H1 (cell line): ENCODE measurements around the gene ACTL7A. TPM values are rescaled to one million over a fixed set of nuclear protein-coding genes. Genes with fewer than 3 reads are reported as not detected.
A peak's percentile ranks its signal among the peaks of the same experiment; 100 is the strongest.

Experiments
- CTCF ChIA-PET: fragments of 300-600 bp; sonication (Branson Sonifier 250); formaldehyde crosslinking; loops from one replicate; lab custom pipeline; 2021; ENCODE audit not compliant: partially characterized antibody; lab: Charles Lee
- POLR2A ChIA-PET: fragments of 300-600 bp; sonication (Branson Sonifier 250); formaldehyde crosslinking; loops from one replicate; lab custom pipeline; 2021; ENCODE audit warnings: inconsistent platforms; ENCODE audit not compliant: partially characterized antibody; lab: Charles Lee
- DNase-seq, 2 experiments: peaks; one replicate each; pipeline versions ENCODE4 v3.0.0 to v3.0.0-alpha.2; 2010 to 2022; ENCODE audit warnings: low spot score in 2 of 2, low read depth in 1 of 2, mixed read lengths in 1 of 2
- FAIRE-seq: peaks from 2 replicates; lab custom pipeline; 2011; peaks lifted over from hg19 to GRCh38; lab: Jason Lieb, UNC
- H2AFZ ChIP-seq: 2 replicates; pipeline ENCODE4 v1.8.1; 2012; ENCODE audit warnings: low read length, inconsistent platforms
- H2AK5ac ChIP-seq: 2 replicates; pipeline ENCODE4 v1.6.1; 2013; ENCODE audit warnings: low read depth, low read length
- H2BK120ac ChIP-seq: replicated peaks from 2 replicates; pipeline ENCODE3; 2013; ENCODE audit warnings: low read depth, low read length, inconsistent platforms
- H2BK12ac ChIP-seq: 2 replicates; pipeline ENCODE4 v1.6.1; 2013; ENCODE audit warnings: low read depth, low read length
- H2BK15ac ChIP-seq: 2 replicates; pipeline ENCODE4 v1.6.1; 2013; ENCODE audit warnings: low read length
- H2BK20ac ChIP-seq: 2 replicates; pipeline ENCODE4 v1.6.1; 2013; ENCODE audit warnings: low read length
- H2BK5ac ChIP-seq: 2 replicates; pipeline ENCODE4 v1.6.1; 2013; ENCODE audit warnings: low read depth, low read length
- H3K14ac ChIP-seq: 2 replicates; pipeline ENCODE4 v1.6.1; 2013; ENCODE audit warnings: inconsistent platforms; ENCODE audit not compliant: insufficient read length
- H3K18ac ChIP-seq: 2 replicates; pipeline ENCODE4 v1.6.1; 2013; ENCODE audit warnings: low read length; ENCODE audit errors: extremely low read depth
- H3K23ac ChIP-seq: 2 replicates; pipeline ENCODE4 v1.6.1; 2013; ENCODE audit warnings: inconsistent platforms; ENCODE audit not compliant: insufficient read length
- H3K23me2 ChIP-seq: 2 replicates; pipeline ENCODE4 v1.6.1; 2013; ENCODE audit warnings: low read depth, low read length
- H3K27ac ChIP-seq: 2 replicates; pipeline ENCODE4 v1.6.1; 2011; ENCODE audit warnings: low read depth, low read length, inconsistent platforms
- H3K27me3 ChIP-seq, 4 experiments: replicated peaks in 1 of 4; 1 replicate in 1 of 4; 2 replicates in 3 of 4; pipeline versions ENCODE4 v1.6.1 to v1.8.1; 2011 to 2013; ENCODE audit warnings: low read length in 3 of 4, mild to moderate bottlenecking in 3 of 4, inconsistent platforms in 2 of 4, mixed read lengths in 2 of 4, moderate library complexity in 1 of 4; ENCODE audit not compliant: control insufficient read depth in 3 of 4, insufficient read depth in 3 of 4; ENCODE audit errors: extremely low read depth in 1 of 4
- H3K36me3 ChIP-seq, 4 experiments: 2 replicates each; pipeline versions ENCODE4 v1.6.1 to v1.8.1; 2011 to 2013; ENCODE audit warnings: mild to moderate bottlenecking in 4 of 4, low read length in 3 of 4, moderate library complexity in 2 of 4, control low read depth in 1 of 4, inconsistent platforms in 1 of 4; ENCODE audit not compliant: insufficient read depth in 4 of 4, control insufficient read depth in 2 of 4
- H3K4ac ChIP-seq: replicated peaks from 2 replicates; pipeline ENCODE3; 2013; ENCODE audit warnings: low read length, low read depth, mixed read lengths, inconsistent platforms; ENCODE audit not compliant: insufficient read length
- H3K4me1 ChIP-seq, 4 experiments: replicated peaks in 1 of 4; 1 replicate in 1 of 4; 2 replicates in 3 of 4; pipeline versions ENCODE4 v1.6.1 to v1.8.1; 2011 to 2013; ENCODE audit warnings: low read length in 3 of 4, inconsistent platforms in 2 of 4, mixed read lengths in 1 of 4; ENCODE audit not compliant: insufficient read depth in 4 of 4, control insufficient read depth in 3 of 4
- H3K4me2 ChIP-seq, 2 experiments: 2 replicates each; pipeline versions ENCODE4 v1.6.1 to v1.8.1; 2011 to 2013; ENCODE audit warnings: low read depth in 2 of 2, low read length in 2 of 2, control low read depth in 1 of 2, inconsistent platforms in 1 of 2, mild to moderate bottlenecking in 1 of 2; ENCODE audit not compliant: insufficient read depth in 1 of 2
- H3K4me3 ChIP-seq, 4 experiments: fragments of 200-600, 300-600 bp in 1 of 4; sonication (generic), shearing (Covaris generic), sonication (Bioruptor Twin) in 1 of 4; 2 replicates each; pipeline versions ENCODE4 v1.5.1 to v1.8.1; 2011 to 2016; ENCODE audit warnings: low read length in 4 of 4, low read depth in 3 of 4, control low read depth in 2 of 4, inconsistent platforms in 2 of 4, mild to moderate bottlenecking in 2 of 4, mixed read lengths in 1 of 4, moderate library complexity in 1 of 4; ENCODE audit not compliant: insufficient read depth in 2 of 4; ENCODE audit errors: extremely low read depth in 1 of 4
- H3K56ac ChIP-seq: replicated peaks from 2 replicates; pipeline ENCODE3; 2013; ENCODE audit warnings: low read depth, mild to moderate bottlenecking, mixed read lengths, low read length, inconsistent platforms; ENCODE audit not compliant: insufficient read length
- H3K79me1 ChIP-seq: 2 replicates; pipeline ENCODE4 v1.6.1; 2013; ENCODE audit warnings: low read depth, low read length, control low read depth
- H3K79me2 ChIP-seq, 2 experiments: 2 replicates each; pipeline versions ENCODE4 v1.6.1 to v1.8.1; 2012 to 2013; ENCODE audit warnings: low read length in 2 of 2, mild to moderate bottlenecking in 2 of 2, inconsistent platforms in 1 of 2; ENCODE audit not compliant: insufficient read depth in 2 of 2, control insufficient read depth in 1 of 2
- H3K9ac ChIP-seq, 4 experiments: replicated peaks in 1 of 4; 1 replicate in 1 of 4; 2 replicates in 3 of 4; pipeline versions ENCODE4 v1.6.1 to v1.8.1; 2011 to 2013; ENCODE audit warnings: low read depth in 3 of 4, low read length in 3 of 4, control low read depth in 2 of 4, mild to moderate bottlenecking in 2 of 4, moderate library complexity in 2 of 4, inconsistent platforms in 1 of 4; ENCODE audit errors: extremely low read depth in 1 of 4
- H3K9me3 ChIP-seq, 2 experiments: 2 replicates each; pipeline versions ENCODE4 v1.6.1 to v1.8.1; 2012 to 2013; ENCODE audit warnings: mild to moderate bottlenecking in 2 of 2, moderate library complexity in 2 of 2, control low read depth in 1 of 2, inconsistent platforms in 1 of 2, low read depth in 1 of 2, low read length in 1 of 2, mixed read lengths in 1 of 2; ENCODE audit not compliant: insufficient read depth in 2 of 2
- H4K20me1 ChIP-seq, 2 experiments: replicated peaks in 1 of 2; 2 replicates each; pipeline versions ENCODE3 to v1.8.1; 2011 to 2013; ENCODE audit warnings: inconsistent platforms in 2 of 2, low read length in 2 of 2, mild to moderate bottlenecking in 1 of 2; ENCODE audit not compliant: insufficient read depth in 2 of 2, control insufficient read depth in 1 of 2
- H4K5ac ChIP-seq: 2 replicates; pipeline ENCODE4 v1.6.1; 2013; ENCODE audit warnings: low read length, low read depth, mixed read lengths, inconsistent platforms; ENCODE audit not compliant: insufficient read length
- H4K8ac ChIP-seq: 2 replicates; pipeline ENCODE4 v1.8.0; 2013; ENCODE audit warnings: mild to moderate bottlenecking, moderate library complexity, low read length, inconsistent platforms; ENCODE audit not compliant: insufficient read depth; ENCODE audit errors: extremely low read depth
- H4K91ac ChIP-seq: replicated peaks from 2 replicates; pipeline ENCODE3; 2013; ENCODE audit warnings: low read length, mixed read lengths, inconsistent platforms; ENCODE audit not compliant: insufficient read length
- CEBPB ChIP-seq: IDR thresholded peaks from 2 replicates; pipeline ENCODE4 v1.6.1; 2012; ENCODE audit warnings: low read depth, low read length
- NANOG ChIP-seq: IDR thresholded peaks from 2 replicates; pipeline ENCODE4 v1.6.1; 2011; ENCODE audit warnings: low read length, low read depth, mild to moderate bottlenecking, inconsistent platforms; ENCODE audit not compliant: insufficient read depth, poor library complexity, severe bottlenecking
- WGBS, 2 experiments: shearing (Covaris generic) in 1 of 2; methylation state at CpG; one replicate each; pipeline versions ENCODE4 v1.1.6 to v1.1.7; 2013 to 2015; ENCODE audit warnings: low lambda C conversion rate in 2 of 2, mixed read lengths in 2 of 2, inconsistent platforms in 1 of 2, low coverage in 1 of 2, missing lambda C conversion rate in 1 of 2; ENCODE audit not compliant: insufficient replicate concordance in 2 of 2, insufficient coverage in 1 of 2, insufficient read length in 1 of 2; ENCODE audit errors: extremely low coverage in 1 of 2, missing lambda C conversion rate in 1 of 2; 5-methylcytosine and 5-hydroxymethylcytosine counted together
- polyA plus RNA-seq, 7 experiments: library from polyadenylated mRNA; depleted of rRNA in 3 of 7; stranded (reverse) in 5 of 7; unstranded in 2 of 7; fragments of >200 nt in 5 of 7; fragments of 200-250 nt in 2 of 7; gene quantifications; 1 replicate in 5 of 7; 2 replicates in 1 of 7; 4 replicates in 1 of 7; pipeline versions ENCODE4 v1.2.1 to v1.2.3, GENCODE V29; 2011 to 2013; ENCODE audit warnings: missing spikeins in 2 of 7, mixed read lengths in 2 of 7
- total RNA-seq: library from RNA; stranded (reverse); fragmentation: NEBNext Ultra II Directional; extraction: Animal tissue kit (Norgen Biotek cat#: 25700); gene quantifications from 2 replicates; pipeline ENCODE4 v1.2.1, GENCODE V29; 2021

ACTL7A gene
- total and polyA plus RNA-seq, 2 of the 8 experiments (the other 6 are each of a cell fraction or from before 2014, with no cell fraction given): not detected

GRCh38 chr9:108860354-108860753 is 1.7 kb upstream of the ACTL7A start:
- POLR2A ChIA-PET: no interaction called here
- H3K9ac ChIP-seq: no peak overlapping the region
- TF ChIP-seq CEBPB (peak; percentile 74; the same call in 1 of the 2 replicates), NANOG (no peak)
- H4K91ac ChIP-seq: no peak overlapping the region
- H3K36me3 ChIP-seq: no peaks in the 10 kb centered on the region
- H3K4me2 ChIP-seq: no peak overlapping the region
- H4K5ac ChIP-seq: no peak overlapping the region
- H3K4me3 ChIP-seq: no peak overlapping the region
- H3K23me2 ChIP-seq: no peaks in the 10 kb centered on the region
- no peak overlapping the region for H3K27ac ChIP-seq
- H2AK5ac ChIP-seq: no peak overlapping the region
- H3K56ac ChIP-seq: no peak overlapping the region
- H2BK120ac ChIP-seq: no peak overlapping the region
- no peaks in the 10 kb centered on the region for H3K79me2 ChIP-seq
- H3K18ac ChIP-seq: no peak overlapping the region
- WGBS, 2 experiments: 94% methylated on average over 4 of the region's 4 CpGs; no CpG with 5 or more reads in 1 of the 2 experiments
- H3K14ac ChIP-seq: no peak overlapping the region
- H4K20me1 ChIP-seq: no peaks in the 10 kb centered on the region
- no peak overlapping the region for H3K4ac ChIP-seq
- H2BK5ac ChIP-seq: no peak overlapping the region
- no peak for FAIRE-seq
- H3K27me3 ChIP-seq: no peaks in the 10 kb centered on the region
- no peak overlapping the region for H3K23ac ChIP-seq
- no peak overlapping the region for H2BK12ac ChIP-seq
- no peak overlapping the region for H4K8ac ChIP-seq
- no peak overlapping the region for H2BK15ac ChIP-seq
- no peak overlapping the region for H2AFZ ChIP-seq
- no peaks in the 10 kb centered on the region for H3K4me1 ChIP-seq
- no peaks in the 10 kb centered on the region for H3K79me1 ChIP-seq
- CTCF ChIA-PET: no interaction called here
- no peak overlapping the region for H2BK20ac ChIP-seq
- DNase-seq: no peak
- 0 out of 4 replicates have a peak, but pooled peaks cover 0 to 3% of the 10 kb centered on the region in 2 experiments for H3K9me3 ChIP-seq
